Central memory CD4-positive, alpha-beta T cell (primary cell): ENCODE data around the gene C5.

Experiments used
- DNase-seq: peaks from one replicate; pipeline ENCODE4 v3.0.0; 2022

Gene C5

GRCh38 chr9:120938851-120939250 is 111.2 kb downstream of the C5 start:
- no peak for DNase-seq

- DNase-seq, result no peak
Measured at GRCh38 chr9:120937596-120937995, 112.5 kb downstream of the C5 start.

- no peak for DNase-seq
Measured at GRCh38 chr9:120937127-120937526, 112.9 kb downstream of the C5 start.

- no peak for DNase-seq
Measured at GRCh38 chr9:120936764-120937122, 113.3 kb downstream of the C5 start.

GRCh38 chr9:120936011-120936763 is 113.9 kb downstream of the C5 start:
- peak; percentile 76 for DNase-seq

- DNase-seq, result no peak
Measured at GRCh38 chr9:120935383-120935857, 114.7 kb downstream of the C5 start.

- no peak for DNase-seq
Measured at GRCh38 chr9:120934281-120934680, 115.8 kb downstream of the C5 start.

- DNase-seq, result no peak
Measured at GRCh38 chr9:120933310-120934055, 116.6 kb downstream of the C5 start.

- DNase-seq, result no peak
Measured at GRCh38 chr9:120932086-120932823, 117.8 kb downstream of the C5 start.

GRCh38 chr9:120931231-120932085 is 118.6 kb downstream of the C5 start:
- peak; percentile 81 for DNase-seq

GRCh38 chr9:120929229-120929791 is 120.8 kb downstream of the C5 start:
- DNase-seq, result no peak

GRCh38 chr9:120928483-120929228 is 121.4 kb downstream of the C5 start:
- DNase-seq, result peak; percentile 77

- no peak for DNase-seq
Measured at GRCh38 chr9:120928015-120928482, 122.0 kb downstream of the C5 start.

GRCh38 chr9:120927269-120928014 is 122.6 kb downstream of the C5 start:
- DNase-seq, result no peak

GRCh38 chr9:120926397-120926928 is 123.6 kb downstream of the C5 start, which contains the start of gene TRAF1:
Gene TRAF1, minus strand, starts transcription at chr9:120926796. Its CDS starts 721 bp downstream, at chr9:120926075.
- peak; percentile 46 for DNase-seq

GRCh38 chr9:120925535-120926396 is 124.3 kb downstream of the C5 start:
- DNase-seq, result peak; percentile 66

GRCh38 chr9:120924698-120925534 is 125.2 kb downstream of the C5 start:
- DNase-seq, result no peak
